GM12878 (cell line): Measurements from ENCODE around the gene LENG1. TPM values are rescaled to one million over a fixed set of nuclear protein-coding genes. Genes with fewer than 3 reads are reported as not detected.

Source experiments
- ATAC-seq: fragments of 200-7000 bp; cut with Tn5 transposase; 3 replicates; pipeline ENCODE4 v1.9.1; 2020; ENCODE audit warnings: mild to moderate bottlenecking, moderate library complexity
- BruUV-seq: library from RNA; stranded (reverse); fragments of 400-500 nt; replicated peaks from 2 replicates; lab custom pipeline; 2021; lab: Mats Ljungman, UMichigan
- CTCF ChIA-PET: fragments of 300-600 bp; sonication (Branson Sonifier 250); formaldehyde crosslinking; extraction: SDS; loops from one replicate; lab custom pipeline; 2021; ENCODE audit warnings: inconsistent platforms; lab: Yijun Ruan, JAX
- POLR2A ChIA-PET: fragments of 350-600 bp; formaldehyde crosslinking; extraction: SDS; loops from one replicate; lab custom pipeline; 2021; ENCODE audit warnings: inconsistent platforms; lab: Charles Lee
- RAD21 ChIA-PET: fragments of 300-600 bp; sonication (Branson Sonifier 250); formaldehyde crosslinking; loops from one replicate; lab custom pipeline; 2023; ENCODE audit warnings: antibody characterized with exemption; ENCODE audit not compliant: unreplicated experiment; lab: Charles Lee
- SMC1A ChIA-PET: fragments of 300-600 bp; sonication (Branson Sonifier 250); formaldehyde crosslinking; loops from one replicate; lab custom pipeline; 2023; ENCODE audit not compliant: unreplicated experiment, uncharacterized antibody; lab: Charles Lee
- DNase-seq: peaks from one replicate; pipeline ENCODE4 v3.0.0-alpha.2; 2011; ENCODE audit warnings: low read depth, low spot score
- FAIRE-seq: peaks from 3 replicates; lab custom pipeline; 2011; peaks lifted over from hg19 to GRCh38; lab: Jason Lieb, UNC
- H2AFZ ChIP-seq: 2 replicates; pipeline ENCODE4 v1.6.0; 2011; ENCODE audit warnings: low read depth, low read length, control low read depth; ENCODE audit not compliant: control insufficient read depth
- H3K27ac ChIP-seq: 2 replicates; pipeline ENCODE4 v1.5.1; 2011; ENCODE audit warnings: control low read depth; ENCODE audit not compliant: control insufficient read depth, insufficient read depth
- H3K27me3 ChIP-seq, 2 experiments: replicated peaks in 1 of 2; 2 replicates each; pipeline versions ENCODE4 v1.6.0 to v1.6.1; 2011; ENCODE audit warnings: low read length in 1 of 2; ENCODE audit not compliant: control insufficient read depth in 2 of 2, insufficient read depth in 2 of 2
- H3K36me3 ChIP-seq, 2 experiments: 2 replicates each; pipeline ENCODE4 v1.5.1; 2011; ENCODE audit warnings: low read length in 1 of 2; ENCODE audit not compliant: control insufficient read depth in 2 of 2, insufficient read depth in 2 of 2
- H3K4me1 ChIP-seq: 2 replicates; pipeline ENCODE4 v1.6.1; 2011; ENCODE audit warnings: mild to moderate bottlenecking, low read length, moderate library complexity, mixed read lengths; ENCODE audit not compliant: control insufficient read depth, insufficient read depth
- H3K4me2 ChIP-seq: 2 replicates; pipeline ENCODE4 v1.6.0; 2011; ENCODE audit warnings: control low read depth; ENCODE audit not compliant: control insufficient read depth, insufficient read depth
- H3K4me3 ChIP-seq: fragments of 200-600 bp; sonication (generic); 2 replicates; pipeline ENCODE4 v1.5.1; 2016
- H3K79me2 ChIP-seq: 2 replicates; pipeline ENCODE4 v1.6.0; 2011; ENCODE audit warnings: low read length; ENCODE audit not compliant: control insufficient read depth, insufficient read depth
- H3K9ac ChIP-seq: 2 replicates; pipeline ENCODE4 v1.8.0; 2011; ENCODE audit warnings: low read length, control low read depth, mixed read lengths; ENCODE audit not compliant: control insufficient read depth, insufficient read depth
- H3K9me3 ChIP-seq: replicated peaks from 3 replicates; pipeline ENCODE4 v1.5.1; 2011; ENCODE audit warnings: mild to moderate bottlenecking, low read length; ENCODE audit not compliant: control insufficient read depth, insufficient read depth
- H4K20me1 ChIP-seq: 2 replicates; pipeline ENCODE4 v1.6.0; 2011; ENCODE audit not compliant: control insufficient read depth, insufficient read depth
- BACH1 ChIP-seq: fragments of 450-650 bp; IDR thresholded peaks from 2 replicates; pipeline ENCODE4 v1.6.1; 2017; ENCODE audit warnings: mild to moderate bottlenecking, borderline replicate concordance
- ETV6 ChIP-seq, 2 experiments: fragments of 450-650 bp in 1 of 2; IDR thresholded peaks in 1 of 2; conservative IDR thresholded peaks in 1 of 2; 2 replicates each; pipeline ENCODE4 v1.6.1; 2014; ENCODE audit warnings: antibody characterized with exemption in 1 of 2, borderline replicate concordance in 1 of 2, low read depth in 1 of 2, mild to moderate bottlenecking in 1 of 2, moderate library complexity in 1 of 2
- FOXK2 ChIP-seq: fragments of 450-650 bp; IDR thresholded peaks from 2 replicates; pipeline ENCODE4 v1.6.1; 2017; ENCODE audit warnings: mild to moderate bottlenecking, moderate library complexity
- NFYB ChIP-seq: IDR thresholded peaks from 2 replicates; pipeline ENCODE4 v1.6.1; 2011; ENCODE audit warnings: low read depth, mild to moderate bottlenecking, low read length, improper control_type of control experiment, moderate library complexity; ENCODE audit not compliant: insufficient read depth
- NR2C1 ChIP-seq: fragments of 450-650 bp; IDR thresholded peaks from 2 replicates; pipeline ENCODE4 v1.6.1; 2017; ENCODE audit warnings: antibody characterized with exemption, mild to moderate bottlenecking, moderate library complexity
- SUZ12 ChIP-seq: fragments of 200-600 bp; sonication (generic); IDR thresholded peaks from one replicate; pipeline ENCODE4 v1.6.1; 2018; ENCODE audit warnings: antibody characterized with exemption, mild to moderate bottlenecking; ENCODE audit not compliant: unreplicated experiment
- ZZZ3 ChIP-seq: IDR thresholded peaks from 2 replicates; pipeline ENCODE4 v1.6.1; 2011; ENCODE audit warnings: low read depth; ENCODE audit not compliant: control insufficient read depth, insufficient read length
- WGBS: methylation state at CpG from one replicate; pipeline ENCODE4 v1.1.6; 2016; ENCODE audit warnings: low lambda C conversion rate; ENCODE audit not compliant: insufficient replicate concordance, insufficient coverage; ENCODE audit errors: missing lambda C conversion rate; 5-methylcytosine and 5-hydroxymethylcytosine counted together
- in situ Hi-C: fragments of 300-500 bp; cut with MboI; formaldehyde crosslinking; loops from 9 replicates; pipeline ENCODE4 v1.14.3; 2018; ENCODE audit warnings: mixed read lengths
- intact Hi-C: fragments of 100-400 bp; cut with micrococcal nuclease; formaldehyde crosslinking; loops from one replicate; pipeline ENCODE4 v1.14.2; 2022; ENCODE audit not compliant: unreplicated experiment
- polyA plus RNA-seq, 11 experiments: library from polyadenylated mRNA; depleted of rRNA in 4 of 11; unstranded in 6 of 11; stranded (reverse) in 5 of 11; fragments of >200 nt; fragmentation: Nextera tagmentation in 4 of 11; fragmentation: Illumina TruSeq in 1 of 11; extraction: Ambion mirVana in 4 of 11; extraction: Trizol in 1 of 11; gene quantifications; 1 replicate in 1 of 11; 2 replicates in 10 of 11; pipeline versions ENCODE4 v1.2.1 to v1.2.3, GENCODE V29; 2011 to 2016; ENCODE audit warnings: inconsistent platforms in 2 of 11, missing spikeins in 2 of 11, low read depth in 1 of 11
- total RNA-seq, 4 experiments: library from RNA; depleted of rRNA in 3 of 4; stranded (reverse); fragments of >200 nt in 3 of 4; fragmentation: Illumina TruSeq in 1 of 4; extraction: Trizol in 1 of 4; gene quantifications; 2 replicates each; pipeline versions ENCODE4 v1.2.1 to v1.2.3, GENCODE V29; 2013 to 2021
- TF ChIP-seq, protein P1 (sequence below): IDR thresholded peaks from 2 replicates; pipeline ENCODE4 v1.6.1; 2012; ENCODE audit warnings: low read depth, low read length, improper control_type of control experiment
- TF ChIP-seq, protein P2 (sequence below): fragments of 450-650 bp; IDR thresholded peaks from 2 replicates; pipeline ENCODE4 v1.6.1; 2017; ENCODE audit warnings: mild to moderate bottlenecking, moderate library complexity

The LENG1 gene
- total and polyA plus RNA-seq, 10 of the 15 experiments (the other 5 are each of a cell fraction or from before 2014, with no cell fraction given), result 0.21 to 10.8 (median 5.8) TPM

DNA sequence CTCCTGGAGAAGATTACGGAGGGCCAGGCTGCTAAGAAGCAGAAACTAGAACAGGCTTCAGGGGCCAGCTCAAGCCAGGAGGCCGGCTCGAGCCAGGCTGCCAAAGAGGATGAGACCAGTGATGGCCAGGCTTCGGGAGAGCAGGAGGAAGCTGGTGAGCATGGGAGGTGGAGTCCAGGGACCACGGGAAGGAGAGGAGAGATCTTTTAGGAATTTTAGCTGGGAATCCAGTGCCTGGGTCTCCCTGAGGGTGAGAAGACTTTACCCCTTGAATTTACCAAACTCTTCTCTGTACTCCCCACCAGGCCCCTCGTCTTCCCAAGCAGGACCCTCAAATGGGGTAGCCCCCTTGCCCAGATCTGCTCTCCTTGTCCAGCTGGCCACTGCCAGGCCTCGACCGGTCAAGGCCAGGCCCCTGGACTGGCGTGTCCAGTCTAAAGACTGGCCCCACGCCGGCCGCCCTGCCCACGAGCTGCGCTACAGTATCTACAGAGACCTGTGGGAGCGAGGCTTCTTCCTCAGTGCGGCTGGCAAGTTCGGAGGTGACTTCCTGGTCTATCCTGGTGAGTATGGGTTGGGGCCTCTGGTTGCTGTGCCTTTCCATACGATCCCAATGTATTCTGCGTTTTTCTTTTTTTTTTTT is 32.4 kb upstream of the LENG1 start:
- H3K4me1 ChIP-seq, result peaks cover 14% of the 10 kb centered on the region

DNA sequence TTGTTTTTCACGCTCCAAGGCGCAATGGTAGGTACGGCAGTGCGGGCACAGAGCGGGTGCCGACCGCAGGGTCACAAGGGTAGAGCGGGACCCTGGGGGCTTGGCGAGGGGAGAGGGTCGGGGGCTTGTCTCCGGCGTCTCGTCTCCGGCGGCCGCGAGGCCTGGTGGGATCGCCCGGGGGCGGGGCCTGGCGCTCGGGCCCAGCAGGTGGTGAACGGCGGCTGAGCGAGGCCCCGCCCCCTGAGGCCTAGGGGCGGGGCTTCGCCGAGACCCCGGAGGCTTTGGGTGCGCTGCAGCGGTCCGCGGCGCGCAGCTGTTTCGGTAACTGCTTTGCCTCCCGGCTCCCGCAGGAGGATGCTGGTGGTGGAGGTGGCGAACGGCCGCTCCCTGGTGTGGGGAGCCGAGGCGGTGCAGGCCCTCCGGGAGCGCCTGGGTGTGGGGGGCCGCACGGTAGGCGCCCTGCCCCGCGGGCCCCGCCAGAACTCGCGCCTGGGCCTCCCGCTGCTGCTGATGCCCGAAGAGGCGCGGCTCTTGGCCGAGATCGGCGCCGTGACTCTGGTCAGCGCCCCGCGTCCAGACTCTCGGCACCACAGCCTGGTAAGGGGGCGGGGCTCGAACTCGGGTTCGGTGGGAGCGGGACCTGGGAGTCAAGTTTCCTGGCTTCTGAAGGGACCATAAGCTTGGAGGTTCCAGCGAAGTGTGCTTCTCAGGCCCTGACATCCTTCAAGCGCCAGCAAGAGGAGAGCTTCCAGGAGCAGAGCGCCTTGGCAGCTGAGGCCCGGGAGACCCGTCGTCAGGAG is 31.7 kb upstream of the LENG1 start, which contains the start of gene TSEN34:
TSS of gene TSEN34 (plus strand) at position 298 of the 800 bp plus-strand sequence. CDS start at position 355, 57 bp downstream.
- RAD21 ChIA-PET, result interaction anchor here (0.6 to 1.0 kb wide), 4 partner anchors 9 to 1463 kb away, joined by 3 read pairs; partner anchors contain the start of gene CNOT3
- POLR2A ChIA-PET, result interaction anchor here (0.5 to 6.1 kb wide), 7 partner anchors 11 to 258 kb away, joined by 3 to 100 read pairs (median 6); partner anchors contain the start of genes CNOT3, LENG1, LENG8 and RPS9
- WGBS, result under 1% methylated on average over 68 of the region's 77 CpGs
- TF ChIP-seq, protein P1, sequence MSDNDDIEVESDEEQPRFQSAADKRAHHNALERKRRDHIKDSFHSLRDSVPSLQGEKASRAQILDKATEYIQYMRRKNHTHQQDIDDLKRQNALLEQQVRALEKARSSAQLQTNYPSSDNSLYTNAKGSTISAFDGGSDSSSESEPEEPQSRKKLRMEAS, result peak; percentile 30; the same call in 1 of the 2 replicates
- TF ChIP-seq ZZZ3 (no peak), BACH1 (peak; percentile 73)
- TF ChIP-seq, protein P2, sequence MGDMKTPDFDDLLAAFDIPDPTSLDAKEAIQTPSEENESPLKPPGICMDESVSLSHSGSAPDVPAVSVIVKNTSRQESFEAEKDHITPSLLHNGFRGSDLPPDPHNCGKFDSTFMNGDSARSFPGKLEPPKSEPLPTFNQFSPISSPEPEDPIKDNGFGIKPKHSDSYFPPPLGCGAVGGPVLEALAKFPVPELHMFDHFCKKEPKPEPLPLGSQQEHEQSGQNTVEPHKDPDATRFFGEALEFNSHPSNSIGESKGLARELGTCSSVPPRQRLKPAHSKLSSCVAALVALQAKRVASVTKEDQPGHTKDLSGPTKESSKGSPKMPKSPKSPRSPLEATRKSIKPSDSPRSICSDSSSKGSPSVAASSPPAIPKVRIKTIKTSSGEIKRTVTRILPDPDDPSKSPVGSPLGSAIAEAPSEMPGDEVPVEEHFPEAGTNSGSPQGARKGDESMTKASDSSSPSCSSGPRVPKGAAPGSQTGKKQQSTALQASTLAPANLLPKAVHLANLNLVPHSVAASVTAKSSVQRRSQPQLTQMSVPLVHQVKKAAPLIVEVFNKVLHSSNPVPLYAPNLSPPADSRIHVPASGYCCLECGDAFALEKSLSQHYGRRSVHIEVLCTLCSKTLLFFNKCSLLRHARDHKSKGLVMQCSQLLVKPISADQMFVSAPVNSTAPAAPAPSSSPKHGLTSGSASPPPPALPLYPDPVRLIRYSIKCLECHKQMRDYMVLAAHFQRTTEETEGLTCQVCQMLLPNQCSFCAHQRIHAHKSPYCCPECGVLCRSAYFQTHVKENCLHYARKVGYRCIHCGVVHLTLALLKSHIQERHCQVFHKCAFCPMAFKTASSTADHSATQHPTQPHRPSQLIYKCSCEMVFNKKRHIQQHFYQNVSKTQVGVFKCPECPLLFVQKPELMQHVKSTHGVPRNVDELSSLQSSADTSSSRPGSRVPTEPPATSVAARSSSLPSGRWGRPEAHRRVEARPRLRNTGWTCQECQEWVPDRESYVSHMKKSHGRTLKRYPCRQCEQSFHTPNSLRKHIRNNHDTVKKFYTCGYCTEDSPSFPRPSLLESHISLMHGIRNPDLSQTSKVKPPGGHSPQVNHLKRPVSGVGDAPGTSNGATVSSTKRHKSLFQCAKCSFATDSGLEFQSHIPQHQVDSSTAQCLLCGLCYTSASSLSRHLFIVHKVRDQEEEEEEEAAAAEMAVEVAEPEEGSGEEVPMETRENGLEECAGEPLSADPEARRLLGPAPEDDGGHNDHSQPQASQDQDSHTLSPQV, result no peak

More for the DNA sequence above, 32.4 kb upstream of the LENG1 start:
- BruUV-seq, result no TSS peak
- H3K27ac ChIP-seq, result peak overlapping the region; percentile 99
- H3K9ac ChIP-seq, result peak overlapping the region; percentile 90
- H2AFZ ChIP-seq, result peak overlapping the region; percentile 99
- FAIRE-seq, result no peak
- CTCF ChIA-PET, result interaction anchor here (1.2 kb wide), 1 partner anchor 9 kb away, joined by 3 read pairs; the partner anchor contains the start of gene RPS9
- H3K4me3 ChIP-seq, result peak overlapping the region; percentile 95
- WGBS, result 63% methylated on average over 19 of the region's 19 CpGs
- intact Hi-C loops, result no loop called here
- H3K27me3 ChIP-seq, result no peaks in the 10 kb centered on the region
- no peak for ATAC-seq
- H3K4me2 ChIP-seq, result peak overlapping the region; percentile 93
- in situ Hi-C loops, result no loop called here
- H4K20me1 ChIP-seq, result no peaks in the 10 kb centered on the region
- SMC1A ChIA-PET, result interaction anchor here (0.5 to 4.8 kb wide), 6 partner anchors 10 to 75 kb away, joined by 3 to 26 read pairs (median 3); partner anchors contain the start of gene RPS9
- peaks cover 19% of the 10 kb centered on the region for H3K79me2 ChIP-seq
- POLR2A ChIA-PET, result interaction anchor here (0.5 to 6.1 kb wide), 5 partner anchors 10 to 257 kb away, joined by 3 to 100 read pairs (median 4); partner anchors contain the start of genes CNOT3, LENG8 and RPS9
- no peak for DNase-seq
- no peaks in the 10 kb centered on the region for H3K9me3 ChIP-seq
- no peak for TF ChIP-seq SUZ12
- TF ChIP-seq FOXK2, result no peak
- TF ChIP-seq NR2C1, result no peak
- TF ChIP-seq ETV6 (conservative IDR thresholded peaks at IDR 0.05 in 1 of 2, IDR thresholded peaks at IDR 0.05 in 1 of 2; ENCODE audit: borderline replicate concordance in 1 of 2, low read depth in 1 of 2), result no peak
- no peak for TF ChIP-seq NFYB
- TF ChIP-seq, all 136 proteins: peak for 0
- H3K36me3 ChIP-seq, result peaks cover 2 to 4% of the 10 kb centered on the region in 2 experiments; a peak in 3 of 4 replicates
- RAD21 ChIA-PET, result interaction anchor here (0.9 kb wide), 1 partner anchor 55 kb away, joined by 3 read pairs; no protein-coding TSS in a partner anchor

More for the DNA sequence above, 31.7 kb upstream of the LENG1 start, which contains the start of gene TSEN34:
- no peak for FAIRE-seq
- DNase-seq, result no peak
- peak within 1 kb of the TSS; percentile 93 for H3K4me2 ChIP-seq
- ChIA-PET CTCF (interaction anchor here (0.6 to 1.2 kb wide), 2 partner anchors 10 to 21 kb away, joined by 3 read pairs; partner anchors contain the start of gene RPS9), SMC1A (interaction anchor here (0.5 to 4.8 kb wide), 7 partner anchors 8 to 75 kb away, joined by 3 to 26 read pairs (median 4); partner anchors contain the start of gene RPS9)
- H3K9ac ChIP-seq, result peak within 1 kb of the TSS; percentile 90
- peak within 1 kb of the TSS; percentile 99 for H2AFZ ChIP-seq
- H4K20me1 ChIP-seq, result no peaks in the 10 kb centered on the region
- intact Hi-C loops, result no loop called here
- H3K4me3 ChIP-seq, result peak within 1 kb of the TSS; percentile 95
- in situ Hi-C loops, result no loop called here
- H3K27ac ChIP-seq, result peak within 1 kb of the TSS; percentile 99
- peaks cover 14% of the 10 kb centered on the region for H3K4me1 ChIP-seq
- H3K9me3 ChIP-seq, result no peaks in the 10 kb centered on the region
- TSS peak; percentile 72 for BruUV-seq
- H3K79me2 ChIP-seq, result peaks cover 19% of the 10 kb centered on the region
- H3K27me3 ChIP-seq, result no peaks in the 10 kb centered on the region
- peaks cover 2 to 4% of the 10 kb centered on the region in 2 experiments; a peak in 3 of 4 replicates for H3K36me3 ChIP-seq
- peak; percentile 53 for ATAC-seq
